Measurements from ENCODE around the gene TAF7L.
"Not testable (repeated sequence)": the region's sequence is repeated elsewhere in the genome, so short reads cannot be mapped to it uniquely, and the experiment has no call there.

The TAF7L gene, protein sequence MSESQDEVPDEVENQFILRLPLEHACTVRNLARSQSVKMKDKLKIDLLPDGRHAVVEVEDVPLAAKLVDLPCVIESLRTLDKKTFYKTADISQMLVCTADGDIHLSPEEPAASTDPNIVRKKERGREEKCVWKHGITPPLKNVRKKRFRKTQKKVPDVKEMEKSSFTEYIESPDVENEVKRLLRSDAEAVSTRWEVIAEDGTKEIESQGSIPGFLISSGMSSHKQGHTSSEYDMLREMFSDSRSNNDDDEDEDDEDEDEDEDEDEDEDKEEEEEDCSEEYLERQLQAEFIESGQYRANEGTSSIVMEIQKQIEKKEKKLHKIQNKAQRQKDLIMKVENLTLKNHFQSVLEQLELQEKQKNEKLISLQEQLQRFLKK

DNA sequence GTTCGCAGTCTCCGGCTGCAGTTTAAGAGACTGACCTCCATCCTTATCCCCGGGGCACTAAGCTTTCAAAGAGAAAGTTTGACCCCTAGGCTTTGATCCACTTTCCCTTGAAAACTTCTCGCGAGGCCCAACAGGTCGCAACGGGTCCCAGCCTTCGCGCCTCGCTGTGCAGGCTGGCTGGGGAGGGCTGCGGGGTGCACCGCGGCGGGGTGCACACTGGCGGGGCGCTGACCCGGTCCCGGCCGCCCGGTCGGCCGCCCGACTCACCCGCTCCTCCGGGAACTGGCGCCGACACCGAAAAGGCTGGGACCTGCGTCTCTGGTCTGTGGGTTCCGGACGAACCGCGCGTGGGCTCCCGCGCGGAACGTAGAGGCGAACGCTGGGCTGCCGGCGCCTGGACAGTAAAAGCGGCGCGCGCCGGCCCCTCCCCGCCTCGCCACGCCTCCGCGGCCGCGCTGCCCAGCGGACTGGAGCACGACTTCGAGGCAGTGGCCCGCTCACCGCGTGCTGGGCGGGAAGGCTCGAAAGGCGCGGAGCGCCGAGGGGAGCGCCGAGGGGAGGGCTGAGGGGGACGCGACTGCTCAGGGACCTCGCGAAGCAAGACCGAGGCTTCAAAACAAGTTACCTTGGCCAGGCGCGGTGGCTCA, at the start of gene TAF7L:
TAF7L (minus strand) TSS at position 378 of the 647 bp plus-strand sequence. CDS start 3,791 bp downstream, outside the sequence.
- DNase-seq (ENCODE audit: low read depth, low spot score): no peak

DNA sequence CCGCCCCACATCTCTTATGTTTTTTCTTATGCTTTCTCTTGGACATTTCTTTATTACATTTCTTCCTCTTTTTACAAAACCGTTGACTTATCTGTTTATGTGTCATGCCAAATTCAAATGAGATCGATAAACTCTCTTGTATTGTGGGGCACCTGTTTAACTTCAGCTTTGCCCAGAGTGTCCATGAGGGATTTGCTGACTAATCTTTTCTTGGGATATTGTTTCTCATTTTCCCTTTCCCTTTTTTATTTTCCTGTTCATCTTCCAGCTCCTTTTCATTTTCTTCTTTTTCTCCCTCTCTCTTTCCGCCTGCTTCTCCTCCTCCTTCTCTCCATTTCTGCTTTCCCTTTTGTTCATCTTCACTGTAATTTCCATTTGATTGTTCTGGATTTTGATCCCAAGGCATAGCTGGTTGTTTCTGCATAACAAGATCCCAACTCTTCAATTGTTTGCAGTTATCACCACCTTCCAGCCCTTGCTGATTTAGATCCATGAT, 46.7 kb upstream of the TAF7L start:
- DNase-seq (ENCODE audit: low read depth, low spot score): no peak

DNA sequence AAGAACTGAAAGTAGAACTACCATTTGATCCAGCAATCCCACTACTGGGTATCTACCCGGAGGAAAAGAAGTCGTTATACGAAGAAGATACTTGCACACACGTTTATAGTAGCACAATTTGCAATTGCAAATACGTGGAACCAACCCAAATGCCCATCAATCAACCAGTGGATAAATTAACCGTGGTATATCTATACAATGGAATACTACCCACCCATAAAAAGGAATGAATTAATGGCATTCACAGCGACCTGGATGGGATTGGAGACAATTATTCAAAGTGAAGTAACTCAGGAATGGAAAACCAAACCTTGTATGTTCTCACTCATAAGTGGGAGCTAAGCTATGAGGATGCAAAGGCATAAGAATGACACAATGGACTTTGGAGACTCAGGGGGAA, 43.2 kb upstream of the TAF7L start:
- DNase-seq (ENCODE audit: low read depth, low spot score): not testable (repeated sequence)

DNA sequence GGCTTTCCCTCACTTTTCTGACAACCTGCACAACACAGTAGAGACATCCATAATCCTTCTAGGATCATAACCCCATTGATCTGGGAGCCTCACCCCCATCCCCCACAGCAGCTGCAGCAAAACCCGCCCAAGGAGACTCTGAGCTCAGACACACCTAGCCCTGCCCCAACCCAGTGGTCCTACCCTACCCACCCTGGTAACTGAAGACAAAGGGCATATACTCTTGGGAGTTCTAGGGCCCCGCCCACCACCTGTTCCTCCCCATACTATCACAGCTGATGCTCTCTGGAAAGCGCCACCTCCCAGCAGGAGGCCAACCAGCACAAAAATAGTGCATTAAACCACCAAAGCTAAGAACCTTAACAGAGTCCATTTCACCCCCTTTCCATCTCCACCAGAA, 35.5 kb upstream of the TAF7L start:
- DNase-seq (ENCODE audit: low read depth, low spot score): not testable (repeated sequence)

DNA sequence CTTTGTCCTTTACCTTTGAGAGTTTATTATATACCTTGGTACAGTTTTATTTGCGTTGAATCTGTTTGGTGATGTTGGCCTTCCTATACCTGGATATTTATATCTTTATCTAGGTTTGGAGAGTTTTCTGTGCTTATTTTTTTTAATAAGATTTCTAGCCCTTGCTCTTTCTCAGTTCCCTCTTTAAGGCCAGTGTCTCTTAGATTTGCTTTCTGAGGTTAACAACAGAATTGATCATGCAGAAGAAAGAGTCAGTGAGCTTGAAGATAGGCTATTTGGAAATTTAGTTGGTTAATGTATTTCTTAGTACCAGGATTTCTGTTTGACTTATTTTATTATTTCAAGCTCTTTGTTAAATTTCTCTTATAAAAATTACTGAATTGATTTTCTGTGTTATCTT, 12.7 kb upstream of the TAF7L start:
- no peak for DNase-seq (ENCODE audit: low read depth, low spot score)

DNA sequence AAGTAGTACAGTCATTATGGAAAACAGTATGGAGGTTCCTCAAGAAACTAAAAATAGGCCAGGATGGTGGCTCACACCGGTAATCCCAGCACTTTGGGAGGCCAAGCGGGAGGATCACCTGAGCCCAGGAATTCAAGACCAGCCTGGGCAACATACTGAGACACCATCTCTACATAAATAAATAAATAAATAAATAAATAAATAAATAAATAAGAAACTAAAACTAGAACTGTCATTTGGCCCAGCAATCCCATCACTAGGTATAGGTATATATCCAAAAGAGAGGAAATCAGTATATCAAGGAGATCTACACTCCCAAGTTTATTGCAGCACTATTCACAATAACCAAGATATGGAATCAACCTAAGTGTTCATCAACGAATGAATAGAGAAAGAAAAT, 4.5 kb upstream of the TAF7L start:
- not testable (repeated sequence) for DNase-seq (ENCODE audit: low read depth, low spot score)

DNA sequence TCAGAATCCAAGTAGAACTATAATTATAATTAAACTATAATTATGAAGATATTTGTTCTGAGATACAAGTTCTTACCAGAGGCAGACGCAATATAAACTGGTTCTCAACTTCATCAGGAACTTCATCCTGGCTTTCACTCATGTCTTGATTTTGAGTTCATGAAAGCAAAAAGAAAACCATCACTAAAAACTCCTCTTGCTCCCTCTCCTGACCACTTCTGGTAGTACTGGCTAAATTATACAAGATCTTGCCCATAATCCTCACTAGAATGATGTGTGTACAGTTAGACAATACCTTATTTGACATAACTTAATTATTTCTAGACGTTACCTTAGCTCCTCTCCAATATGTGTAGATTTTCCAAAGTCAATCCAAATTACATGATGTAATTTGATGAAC, 3.7 kb downstream of the TAF7L start:
- DNase-seq (ENCODE audit: low read depth, low spot score): no peak

DNA sequence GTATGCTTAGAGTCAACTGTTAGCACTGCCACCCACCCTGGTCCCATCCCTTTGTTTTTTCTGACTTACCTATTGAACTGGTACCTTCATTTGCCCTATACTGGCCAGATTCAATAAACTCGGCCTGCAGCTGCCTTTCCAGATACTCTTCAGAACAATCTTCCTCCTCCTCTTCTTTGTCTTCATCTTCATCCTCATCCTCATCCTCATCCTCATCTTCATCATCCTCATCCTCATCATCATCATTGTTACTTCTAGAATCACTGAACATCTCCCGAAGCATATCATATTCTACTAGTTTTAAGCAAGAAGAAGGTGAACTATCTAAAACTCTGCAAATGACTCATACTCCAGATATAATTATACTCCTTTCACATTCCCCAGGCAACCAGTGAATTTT, 14.9 kb downstream of the TAF7L start:
- DNase-seq (ENCODE audit: low read depth, low spot score): no peak

DNA sequence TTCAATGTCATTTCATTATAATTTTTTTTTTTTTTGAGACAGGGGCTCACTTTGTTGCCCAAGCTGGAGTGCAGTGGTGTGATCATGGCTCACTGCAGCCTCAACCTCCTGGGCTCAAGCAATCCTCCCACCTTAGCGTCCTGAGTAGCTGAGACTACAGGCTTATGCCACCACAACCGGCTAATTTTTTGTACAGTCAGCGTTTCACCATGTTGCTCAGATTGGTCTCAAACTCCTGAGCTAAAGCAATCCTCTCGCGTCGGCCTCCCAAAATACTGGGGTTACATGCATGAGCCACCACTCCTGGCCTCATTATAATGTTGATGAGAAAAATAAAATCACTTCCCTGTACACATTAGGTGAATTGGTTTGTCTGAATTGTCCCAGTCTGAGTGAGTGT, 16.9 kb downstream of the TAF7L start:
- DNase-seq (ENCODE audit: low read depth, low spot score): no peak

DNA sequence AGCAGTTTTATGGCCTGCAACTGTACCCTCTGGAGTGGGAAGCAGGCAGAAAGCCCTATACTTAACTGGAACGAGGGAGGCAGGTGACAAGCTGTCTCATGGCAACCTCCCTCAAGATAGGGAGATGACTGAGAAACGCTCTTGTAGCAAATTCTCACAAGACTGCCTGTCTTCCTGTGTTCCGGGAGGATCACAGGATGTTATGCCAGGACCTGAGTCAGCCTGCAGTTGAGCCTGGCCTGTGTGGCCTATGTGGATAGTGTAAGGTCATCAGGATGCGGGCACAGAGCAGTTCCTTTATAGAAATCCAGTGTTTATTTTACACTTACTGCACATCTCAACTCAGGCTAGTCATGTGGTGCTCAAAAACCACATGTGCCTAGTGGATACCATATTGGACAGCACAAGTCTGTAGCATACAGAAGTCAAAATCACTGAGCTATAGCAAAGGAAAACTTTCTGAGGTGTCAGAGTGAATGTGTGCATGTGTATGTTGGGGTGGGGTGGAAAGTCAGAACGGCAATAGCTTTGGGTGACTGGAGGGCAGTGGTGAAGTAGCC, 25.2 kb downstream of the TAF7L start:
- no peak for DNase-seq (ENCODE audit: low read depth, low spot score)

DNA sequence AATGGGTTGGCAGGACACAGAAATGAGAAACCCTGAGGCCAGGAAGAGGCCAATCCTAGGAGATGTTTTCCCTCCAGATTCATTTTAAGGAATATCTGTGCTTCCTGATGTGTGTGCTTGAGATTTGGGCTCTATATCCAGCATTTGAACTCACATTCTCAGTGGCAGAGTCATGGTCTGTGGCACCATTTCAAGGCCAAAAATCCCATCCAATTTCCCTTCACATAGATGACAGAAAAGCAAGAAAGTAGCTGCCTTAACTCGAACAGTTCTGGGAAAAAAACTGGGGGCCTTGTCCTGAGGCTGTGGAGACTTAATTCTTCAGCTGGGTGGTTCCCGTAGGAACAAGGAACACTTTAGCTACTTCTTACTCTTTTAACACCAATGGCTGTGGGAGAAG, 27.4 kb downstream of the TAF7L start:
- DNase-seq (ENCODE audit: low read depth, low spot score): no peak

DNA sequence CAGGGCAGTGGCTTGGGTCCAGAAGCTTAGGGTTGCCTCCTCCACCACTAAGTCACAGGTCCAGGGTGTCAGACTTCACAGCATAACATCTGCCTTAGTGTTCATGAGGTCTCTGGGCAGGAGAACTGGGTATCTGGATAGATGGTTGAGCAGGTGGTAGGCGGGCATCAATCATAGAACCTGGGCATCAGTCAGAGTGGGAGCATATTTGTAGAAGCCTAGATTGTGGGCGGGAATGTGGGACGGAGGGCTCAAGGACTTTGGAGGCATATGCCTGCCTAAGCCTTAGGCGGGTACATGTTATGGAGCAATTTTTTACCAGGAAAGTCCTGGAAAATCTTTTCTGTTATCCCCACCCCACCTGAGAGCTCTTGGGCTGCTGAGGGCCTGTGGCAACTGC, 28.5 kb downstream of the TAF7L start:
- DNase-seq (ENCODE audit: low read depth, low spot score): no peak

DNA sequence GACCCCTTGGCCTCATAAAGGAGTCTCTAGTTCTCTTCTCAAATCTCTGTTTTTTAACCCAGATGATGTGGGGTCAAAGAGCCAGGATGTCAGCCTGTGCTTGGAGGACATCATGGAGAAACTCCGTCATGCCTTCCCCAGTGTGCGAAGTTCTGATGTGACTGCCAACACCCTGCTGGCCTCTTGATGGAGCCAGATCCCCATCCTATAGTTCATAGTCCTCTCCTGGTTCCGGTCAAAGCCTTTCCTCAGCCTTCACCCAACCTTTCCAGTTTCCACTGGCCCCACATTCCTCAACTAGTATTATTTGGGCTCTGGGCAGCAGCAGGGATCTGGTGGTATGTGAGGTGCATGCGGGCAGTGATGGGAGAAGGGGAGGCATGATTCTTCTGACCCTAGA, 30.7 kb downstream of the TAF7L start:
- DNase-seq (ENCODE audit: low read depth, low spot score): no peak

DNA sequence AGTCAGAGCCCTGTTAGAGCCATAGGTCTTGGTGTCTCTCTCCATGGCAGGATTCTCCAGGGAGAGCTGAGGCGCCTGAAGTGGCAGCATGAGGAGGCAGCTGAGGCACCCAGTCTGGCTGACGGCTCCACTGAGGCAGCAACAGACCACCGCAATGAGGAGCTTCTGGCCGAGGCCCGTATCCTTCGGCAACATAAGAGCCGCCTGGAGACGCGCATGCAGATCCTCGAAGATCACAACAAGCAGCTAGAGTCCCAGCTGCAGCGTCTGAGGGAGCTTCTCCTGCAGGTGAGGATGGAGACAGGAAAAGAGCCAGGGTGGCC, 32.9 kb downstream of the TAF7L start:
- DNase-seq (ENCODE audit: low read depth, low spot score): no peak

DNA sequence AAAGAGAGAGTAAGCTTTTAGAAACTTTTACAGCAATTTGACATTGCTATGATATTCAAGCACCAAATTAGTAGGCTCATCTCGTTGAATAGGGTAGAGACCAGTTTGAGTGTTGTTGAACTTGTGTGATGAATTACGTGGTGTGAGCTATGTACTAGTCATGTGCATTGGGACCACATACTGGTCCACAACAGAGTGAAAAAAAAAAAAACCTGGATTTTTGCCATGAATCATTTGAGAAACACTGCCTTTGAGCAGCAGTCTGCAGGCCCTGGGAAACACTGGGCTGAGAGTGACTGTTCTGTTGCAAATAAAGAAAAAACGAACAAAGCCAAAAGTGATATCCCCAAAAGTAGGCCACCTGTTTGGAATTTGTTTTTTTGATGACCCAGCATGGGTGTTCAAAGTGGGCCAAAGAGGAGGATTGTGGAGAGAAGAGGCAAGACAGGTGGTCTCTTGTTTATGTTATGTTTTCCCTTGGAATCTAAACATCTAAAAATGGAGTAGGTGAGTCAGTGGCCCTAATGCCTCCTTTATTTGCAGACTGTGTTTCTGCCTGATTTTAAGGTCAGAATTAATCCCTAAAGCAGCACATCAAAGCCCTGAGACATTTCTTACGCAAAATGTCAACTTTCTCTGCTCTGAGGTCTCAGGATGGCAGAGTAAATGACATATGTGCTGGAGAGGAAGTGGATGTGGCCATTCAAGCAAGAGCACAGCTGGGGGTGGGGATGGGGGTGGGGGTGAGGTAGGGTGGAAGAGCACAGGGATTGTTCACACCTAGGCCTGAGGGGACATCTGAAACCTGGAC, 33.5 kb downstream of the TAF7L start:
- no peak for DNase-seq (ENCODE audit: low read depth, low spot score)

DNA sequence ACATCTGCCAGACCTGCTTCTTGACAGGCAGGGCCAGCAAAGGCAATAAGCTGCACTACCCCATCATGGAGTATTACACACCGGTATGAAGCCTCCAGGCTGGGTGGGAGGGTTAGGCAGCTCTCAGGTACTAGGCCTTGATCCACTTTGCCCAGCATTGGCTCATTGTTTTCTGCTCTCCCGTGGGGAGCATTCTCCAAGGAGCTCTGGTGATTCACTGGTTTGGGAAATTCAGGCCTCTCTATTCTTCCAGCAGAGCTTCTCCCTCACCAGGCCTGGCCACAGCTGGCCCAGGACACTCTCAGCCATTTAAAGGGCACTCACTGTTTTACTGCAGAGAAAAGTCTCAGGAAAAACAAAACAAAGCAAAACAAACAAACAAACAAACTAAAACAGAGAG, 38.5 kb downstream of the TAF7L start:
- DNase-seq (ENCODE audit: low read depth, low spot score): no peak

DNA sequence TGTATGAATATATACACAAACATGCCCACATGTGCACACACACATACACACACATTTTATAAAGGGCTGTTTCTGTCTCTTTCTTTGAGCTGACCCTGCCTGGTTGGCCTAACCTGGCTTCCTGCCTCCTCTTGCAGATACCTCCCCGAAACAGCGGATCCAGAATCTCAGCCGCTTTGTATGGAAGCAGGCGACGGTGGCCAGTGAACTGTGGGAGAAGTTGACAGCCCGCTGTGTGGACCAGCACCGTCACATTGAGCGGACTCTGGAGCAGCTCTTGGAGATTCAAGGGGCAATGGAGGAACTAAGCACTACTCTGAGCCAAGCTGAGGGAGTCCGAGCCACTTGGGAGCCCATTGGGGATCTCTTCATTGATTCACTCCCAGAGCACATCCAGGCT, 49.6 kb downstream of the TAF7L start:
- DNase-seq (ENCODE audit: low read depth, low spot score): no peak

DNA sequence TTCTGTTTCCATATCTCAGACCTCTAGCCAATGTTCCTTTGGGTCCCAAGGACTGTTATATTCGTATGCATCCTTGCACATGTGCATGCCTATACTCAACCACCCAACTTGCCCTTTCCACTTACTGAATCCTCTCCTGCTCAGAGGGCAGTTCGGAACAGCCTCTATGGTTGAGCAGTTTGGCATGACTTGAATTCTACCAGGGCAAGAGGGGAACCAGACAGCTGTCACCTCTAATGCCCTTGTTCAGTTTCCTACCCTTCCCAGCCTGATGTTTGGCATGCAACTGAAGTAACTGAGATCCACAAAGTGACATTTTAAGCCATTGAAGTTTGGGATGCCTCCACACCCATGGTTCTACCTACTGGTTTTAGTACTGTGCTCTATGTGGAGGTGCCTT, 54.1 kb downstream of the TAF7L start:
- DNase-seq (ENCODE audit: low read depth, low spot score): no peak

DNA sequence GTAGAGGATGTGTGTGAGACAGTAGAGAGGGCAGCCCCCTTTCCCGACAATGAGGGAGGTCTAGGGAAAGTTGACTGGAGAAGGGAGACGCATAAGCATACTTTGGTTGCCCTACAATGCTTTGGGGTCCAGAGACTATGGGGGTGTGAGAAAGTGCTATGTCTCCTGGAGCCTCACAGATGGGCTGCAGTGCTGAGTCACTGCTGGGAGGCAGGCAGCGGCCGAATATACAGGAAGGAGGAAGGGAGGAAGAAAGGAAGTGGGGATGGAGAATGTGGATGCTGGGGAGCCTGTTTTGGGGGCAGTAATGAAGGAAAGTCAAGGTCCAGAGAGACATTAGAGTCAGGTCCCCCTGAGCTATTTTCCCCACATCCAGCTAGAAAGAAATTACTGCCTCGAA, 58.8 kb downstream of the TAF7L start:
- no peak for DNase-seq (ENCODE audit: low read depth, low spot score)

DNA sequence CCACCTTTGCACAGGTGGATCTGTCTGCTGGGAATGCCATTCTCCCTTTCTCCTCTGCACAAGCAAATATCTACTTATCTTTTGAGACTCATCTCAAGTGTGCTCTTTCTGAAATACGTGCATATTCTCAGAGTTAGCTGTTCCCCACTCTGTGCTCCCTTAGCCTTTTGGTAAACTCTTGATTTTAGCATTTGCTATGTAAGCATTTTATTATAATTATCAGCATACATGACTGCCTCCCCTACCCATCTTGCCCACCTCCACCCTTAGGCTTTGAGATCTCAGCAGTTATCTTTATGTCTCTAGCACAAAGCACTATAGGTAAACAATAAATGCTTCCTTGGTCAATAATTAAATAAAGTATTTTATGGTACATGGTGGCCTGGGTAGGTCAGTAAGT, 60.1 kb downstream of the TAF7L start:
- DNase-seq (ENCODE audit: low read depth, low spot score): no peak

DNA sequence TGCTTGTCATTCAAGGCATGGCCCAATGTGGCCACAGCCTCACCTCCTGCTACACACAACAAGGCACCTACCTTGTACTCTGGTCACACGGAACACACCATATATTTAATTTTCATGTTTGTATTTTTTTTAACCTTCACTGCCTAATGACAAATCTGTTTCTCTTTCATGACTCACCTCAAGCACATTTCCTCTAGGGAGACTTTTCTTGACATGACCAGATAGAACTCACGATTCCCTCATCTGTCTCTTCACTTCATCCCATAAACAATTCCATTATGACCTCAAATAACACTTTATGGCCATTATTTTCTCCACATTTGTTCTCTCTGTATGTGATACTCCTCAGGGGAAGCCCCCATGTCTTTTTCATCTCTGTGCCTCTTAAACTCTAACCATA, 60.5 kb downstream of the TAF7L start:
- DNase-seq (ENCODE audit: low read depth, low spot score): no peak

DNA sequence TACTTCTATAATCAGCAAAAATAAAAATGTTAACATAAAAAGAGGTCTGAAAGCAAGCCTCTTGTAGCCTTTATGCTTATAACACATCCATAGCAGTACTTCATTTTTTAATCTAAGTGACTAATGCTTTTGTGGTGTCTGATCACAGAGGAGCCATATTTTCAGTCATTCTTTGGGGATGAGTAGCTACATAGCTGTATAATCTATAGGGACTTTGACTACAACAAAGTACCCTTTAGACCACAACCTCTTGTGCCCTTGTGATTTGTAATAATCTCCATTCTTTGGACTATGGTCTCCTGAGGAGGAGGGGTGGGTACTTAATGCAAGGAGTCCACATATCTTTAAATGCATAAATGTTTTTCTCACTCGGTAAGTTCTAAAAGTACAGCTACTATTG, 62.0 kb downstream of the TAF7L start:
- DNase-seq (ENCODE audit: low read depth, low spot score): no peak
